Measurements from ENCODE around the gene IRGQ. TPM values are rescaled to one million over a fixed set of nuclear protein-coding genes. Genes with fewer than 3 reads are reported as not detected.

Gene IRGQ
- total RNA-seq, 1 experiment from 2014 or later: 26.5 TPM

DNA sequence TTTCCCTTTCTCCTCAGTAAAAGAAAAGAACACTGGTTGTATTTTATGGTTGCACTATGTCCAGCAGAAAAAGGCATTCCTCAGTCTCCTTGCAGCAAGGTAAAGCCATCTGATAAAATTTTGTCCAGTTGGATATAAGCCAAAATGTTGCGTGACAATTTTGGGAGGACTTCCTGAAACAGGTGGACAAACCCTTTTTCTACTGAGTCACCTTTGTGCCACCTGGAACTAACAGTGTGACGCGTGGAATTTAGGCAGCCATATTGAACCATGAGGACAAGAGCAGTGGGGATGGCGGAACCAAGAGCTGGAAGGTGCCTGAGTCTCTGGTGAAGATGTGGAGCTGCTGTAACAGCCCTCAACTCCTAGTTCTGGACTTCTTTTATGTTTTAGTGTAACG is 35.6 kb upstream of the IRGQ start:
- H3K36me3 Mint-ChIP-seq (ENCODE audit: insufficient read depth, unreplicated experiment): no peaks in the 10 kb centered on the region
- CTCF ChIA-PET: no interaction called here
- TF ChIP-seq CTCF (IDR thresholded peaks at IDR 0.05; ENCODE audit: unreplicated experiment): no peak
- no peak for DNase-seq (ENCODE audit: unreplicated experiment)
- intact Hi-C loops (cut with micrococcal nuclease): no loop called here
- BruUV-seq (replicated peaks): no TSS peak
- no peaks in the 10 kb centered on the region for H3K9me3 Mint-ChIP-seq (ENCODE audit: unreplicated experiment)
- H3K27me3 Mint-ChIP-seq (ENCODE audit: insufficient read depth, unreplicated experiment): no peaks in the 10 kb centered on the region
- no peak overlapping the region for H3K27ac Mint-ChIP-seq (ENCODE audit: low read depth, unreplicated experiment)
- POLR2A ChIA-PET: interaction anchor here (0.6 to 0.7 kb wide), 2 partner anchors 13 to 178 kb away, joined by 3 read pairs; no protein-coding TSS in a partner anchor
- H3K4me1 Mint-ChIP-seq (ENCODE audit: insufficient read depth, unreplicated experiment): peaks cover 5% of the 10 kb centered on the region
- no peak overlapping the region for H3K4me3 Mint-ChIP-seq (ENCODE audit: unreplicated experiment)

DNA sequence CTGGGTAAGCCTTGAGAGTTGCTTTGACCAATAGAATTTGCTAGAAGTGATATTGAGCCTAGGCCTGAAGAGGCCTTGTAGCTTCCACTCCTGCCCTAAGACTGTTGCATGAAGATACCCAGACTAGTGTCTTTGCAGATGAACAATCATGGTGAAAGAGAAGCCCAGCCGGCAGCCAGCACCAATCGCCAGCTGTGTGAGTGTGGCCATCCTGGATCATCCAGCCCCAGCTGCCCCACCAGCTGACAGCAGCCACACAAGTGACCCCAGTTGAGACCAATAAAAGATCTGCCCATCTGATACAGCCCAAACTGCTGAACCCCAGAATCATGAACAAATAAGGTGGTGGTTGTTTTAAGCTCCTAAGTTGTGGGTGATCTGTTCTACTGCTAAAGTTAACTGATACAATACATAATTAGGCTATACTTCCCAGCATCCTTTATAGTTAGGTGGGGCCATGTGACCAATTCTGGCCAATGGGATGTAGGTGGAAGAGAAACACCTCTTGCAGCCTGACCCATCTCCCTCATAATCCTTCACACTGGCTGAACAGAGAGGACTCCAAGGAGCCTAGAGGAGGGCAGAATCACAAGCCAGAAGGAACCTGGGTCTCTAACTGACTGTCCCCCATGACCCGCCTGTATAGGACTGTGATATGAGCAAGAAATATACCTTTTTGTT is 32.9 kb upstream of the IRGQ start:
- no TSS peak for BruUV-seq (replicated peaks)
- no peaks in the 10 kb centered on the region for H3K9me3 Mint-ChIP-seq (ENCODE audit: unreplicated experiment)
- no peaks in the 10 kb centered on the region for H3K27me3 Mint-ChIP-seq (ENCODE audit: insufficient read depth, unreplicated experiment)
- intact Hi-C loops (cut with micrococcal nuclease): no loop called here
- H3K4me3 Mint-ChIP-seq (ENCODE audit: unreplicated experiment): no peak overlapping the region
- no peak for DNase-seq (ENCODE audit: unreplicated experiment)
- CTCF ChIA-PET: no interaction called here
- TF ChIP-seq CTCF (IDR thresholded peaks at IDR 0.05; ENCODE audit: unreplicated experiment): no peak
- POLR2A ChIA-PET: no interaction called here
- peaks cover 4% of the 10 kb centered on the region for H3K4me1 Mint-ChIP-seq (ENCODE audit: insufficient read depth, unreplicated experiment)
- peaks cover 4% of the 10 kb centered on the region for H3K36me3 Mint-ChIP-seq (ENCODE audit: insufficient read depth, unreplicated experiment)
- no peak overlapping the region for H3K27ac Mint-ChIP-seq (ENCODE audit: low read depth, unreplicated experiment)

DNA sequence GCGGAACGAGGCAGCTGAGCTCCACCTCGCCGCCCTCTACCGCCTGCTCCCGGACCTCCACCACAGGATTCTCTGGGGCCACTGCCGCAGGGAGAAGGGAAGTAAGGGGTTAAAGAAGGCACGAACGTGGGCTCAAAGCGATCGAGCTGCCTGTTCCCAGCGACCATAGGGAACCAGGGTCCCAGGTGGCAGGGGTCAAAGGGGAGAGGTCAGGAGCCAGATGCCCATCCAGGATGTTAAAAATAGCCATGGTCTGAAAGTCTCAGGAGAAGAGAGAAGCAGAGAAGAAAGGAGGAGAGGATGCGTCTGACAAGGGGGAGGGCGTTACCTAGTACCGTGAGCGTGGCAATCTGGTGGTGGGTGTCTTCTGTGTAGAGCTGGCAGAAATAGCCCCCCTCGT is 30.9 kb upstream of the IRGQ start:
- Mint-ChIP-seq H3K36me3 (ENCODE audit: insufficient read depth, unreplicated experiment) (peaks cover 4% of the 10 kb centered on the region), H3K4me3 (ENCODE audit: unreplicated experiment) (no peak overlapping the region), H3K4me1 (ENCODE audit: insufficient read depth, unreplicated experiment) (peaks cover 4% of the 10 kb centered on the region), H3K27ac (ENCODE audit: low read depth, unreplicated experiment) (no peak overlapping the region), H3K27me3 (ENCODE audit: insufficient read depth, unreplicated experiment) (no peaks in the 10 kb centered on the region), H3K9me3 (ENCODE audit: unreplicated experiment) (no peaks in the 10 kb centered on the region)
- ChIA-PET CTCF (interaction anchor here (0.6 to 1.6 kb wide), 2 partner anchors 25 to 39 kb away, joined by 3 to 5 read pairs; no protein-coding TSS in a partner anchor), POLR2A (no interaction called here)
- BruUV-seq (replicated peaks): no TSS peak
- intact Hi-C loops (cut with micrococcal nuclease): no loop called here
- no peak for TF ChIP-seq CTCF (IDR thresholded peaks at IDR 0.05; ENCODE audit: unreplicated experiment)
- DNase-seq (ENCODE audit: unreplicated experiment): no peak

- DNase-seq (ENCODE audit: unreplicated experiment): peak; percentile 32
- Mint-ChIP-seq H3K4me3 (ENCODE audit: unreplicated experiment) (no peak overlapping the region), H3K27me3 (ENCODE audit: insufficient read depth, unreplicated experiment) (no peaks in the 10 kb centered on the region), H3K36me3 (ENCODE audit: insufficient read depth, unreplicated experiment) (peaks cover 4% of the 10 kb centered on the region), H3K9me3 (ENCODE audit: unreplicated experiment) (no peaks in the 10 kb centered on the region), H3K4me1 (ENCODE audit: insufficient read depth, unreplicated experiment) (peaks cover 4% of the 10 kb centered on the region), H3K27ac (ENCODE audit: low read depth, unreplicated experiment) (no peak overlapping the region)
- intact Hi-C loops (cut with micrococcal nuclease): no loop called here
- TF ChIP-seq CTCF (IDR thresholded peaks at IDR 0.05; ENCODE audit: unreplicated experiment): no peak
- POLR2A ChIA-PET: no interaction called here
- BruUV-seq (replicated peaks): no TSS peak
- CTCF ChIA-PET: interaction anchor here (0.6 to 1.6 kb wide), 3 partner anchors 11 to 49 kb away, joined by 3 to 5 read pairs (median 3); no protein-coding TSS in a partner anchor
Observed at GRCh38 chr19:43625918-43626579, 30.1 kb upstream of the IRGQ start.
